Endothelial cell of umbilical vein (primary cell): ENCODE data around the gene SIVA1. TPM values are rescaled to one million over a fixed set of nuclear protein-coding genes. Genes with fewer than 3 reads are reported as not detected.

Experiments used
- BruUV-seq: library from RNA; stranded (reverse); fragments of 400-500 nt; replicated peaks from 2 replicates; lab custom pipeline; 2021; lab: Mats Ljungman, UMichigan
- CTCF ChIA-PET: fragments of 300-600, 350-600 bp; sonication (Branson Sonifier 250); formaldehyde crosslinking; loops from one replicate; lab custom pipeline; 2021; ENCODE audit warnings: antibody characterized with exemption, inconsistent platforms; lab: Charles Lee
- POLR2A ChIA-PET: fragments of 300-600, 350-600 bp; sonication (Branson Sonifier 250); formaldehyde crosslinking; loops from one replicate; lab custom pipeline; 2021; ENCODE audit warnings: antibody characterized with exemption, inconsistent platforms; lab: Charles Lee
- DNase-seq: peaks from one replicate; pipeline ENCODE4 v3.0.0-alpha.2; 2011; ENCODE audit warnings: low read depth, low spot score
- FAIRE-seq: peaks from 2 replicates; lab custom pipeline; 2011; peaks lifted over from hg19 to GRCh38; lab: Jason Lieb, UNC
- H2AFZ ChIP-seq: 2 replicates; pipeline ENCODE4 v1.6.0; 2012; ENCODE audit warnings: low read depth, low read length, control low read depth, inconsistent platforms
- H3K27ac ChIP-seq: 2 replicates; pipeline ENCODE4 v1.5.1; 2011; ENCODE audit warnings: low read depth, mild to moderate bottlenecking, control low read depth, low read length, moderate library complexity; ENCODE audit not compliant: insufficient read depth
- H3K27me3 ChIP-seq, 2 experiments: 2 replicates each; pipeline versions ENCODE4 v1.6.0 to v1.6.1; 2011; ENCODE audit warnings: low read length in 2 of 2, mixed read lengths in 1 of 2; ENCODE audit not compliant: control insufficient read depth in 2 of 2, insufficient read depth in 2 of 2
- H3K36me3 ChIP-seq, 2 experiments: 2 replicates in 1 of 2; 3 replicates in 1 of 2; pipeline ENCODE4 v1.5.1; 2011; ENCODE audit warnings: low read length in 2 of 2, mild to moderate bottlenecking in 1 of 2, moderate library complexity in 1 of 2; ENCODE audit not compliant: control insufficient read depth in 2 of 2, insufficient read depth in 2 of 2; ENCODE audit errors: extremely low read depth in 1 of 2
- H3K4me1 ChIP-seq: 3 replicates; pipeline ENCODE4 v1.5.1; 2011; ENCODE audit warnings: mild to moderate bottlenecking, low read length; ENCODE audit not compliant: control insufficient read depth, insufficient read depth; ENCODE audit errors: extremely low read depth
- H3K4me2 ChIP-seq: 2 replicates; pipeline ENCODE4 v1.6.1; 2011; ENCODE audit warnings: low read length, control low read depth, mixed read lengths; ENCODE audit not compliant: insufficient read depth
- H3K4me3 ChIP-seq, 3 experiments: fragments of 200-600 bp in 1 of 3; sonication (generic), shearing (Covaris generic) in 1 of 3; replicated peaks in 1 of 3; 2 replicates each; pipeline ENCODE4 v1.5.1; 2011 to 2016; ENCODE audit warnings: control low read depth in 3 of 3, low read length in 3 of 3, mild to moderate bottlenecking in 2 of 3, inconsistent platforms in 1 of 3, low read depth in 1 of 3, moderate library complexity in 1 of 3; ENCODE audit not compliant: insufficient read depth in 1 of 3
- H3K79me2 ChIP-seq: 2 replicates; pipeline ENCODE4 v1.6.0; 2012; ENCODE audit warnings: low read length, inconsistent platforms; ENCODE audit not compliant: control insufficient read depth, insufficient read depth
- H3K9ac ChIP-seq: replicated peaks from 2 replicates; pipeline ENCODE3; 2011; ENCODE audit warnings: low read length, control low read depth; ENCODE audit not compliant: insufficient read depth; ENCODE audit errors: extremely low read depth
- H3K9me1 ChIP-seq: replicated peaks from 3 replicates; pipeline ENCODE4 v1.6.0; 2011; ENCODE audit warnings: mild to moderate bottlenecking, low read length; ENCODE audit not compliant: control insufficient read depth, insufficient read depth; ENCODE audit errors: extremely low read depth
- H3K9me3 ChIP-seq: replicated peaks from 2 replicates; pipeline ENCODE4 v1.5.1; 2012; ENCODE audit warnings: low read length, inconsistent platforms; ENCODE audit not compliant: control insufficient read depth, insufficient read depth
- H4K20me1 ChIP-seq: replicated peaks from 2 replicates; pipeline ENCODE3; 2011; ENCODE audit warnings: mild to moderate bottlenecking, low read length; ENCODE audit not compliant: control insufficient read depth, insufficient read depth; ENCODE audit errors: extremely low read depth
- GATA2 ChIP-seq: IDR thresholded peaks from 2 replicates; pipeline ENCODE4 v1.7.0; 2011; ENCODE audit warnings: low read depth, mild to moderate bottlenecking, moderate library complexity, mixed read lengths, low read length; ENCODE audit not compliant: insufficient read length, insufficient read depth
- JUN ChIP-seq: IDR thresholded peaks from 2 replicates; pipeline ENCODE4 v1.6.1; 2011; ENCODE audit warnings: borderline replicate concordance, low read depth; ENCODE audit not compliant: insufficient read length, insufficient read depth
- dilution Hi-C: fragments of 300-500 bp; cut with MboI; formaldehyde crosslinking; loops from one replicate; pipeline ENCODE4 v1.15.0; 2019; ENCODE audit warnings: low sequenced_read_pairs; ENCODE audit not compliant: extremely low pct_ligation_motif_present
- intact Hi-C: fragments of 100-400 bp; cut with micrococcal nuclease; formaldehyde crosslinking; loops from one replicate; pipeline ENCODE4 v1.10.0; 2022
- polyA plus RNA-seq, 4 experiments: library from polyadenylated mRNA; depleted of rRNA in 3 of 4; stranded (reverse) in 3 of 4; unstranded in 1 of 4; fragments of >200 nt; gene quantifications; 2 replicates each; pipeline versions ENCODE4 v1.2.1 to v1.2.3, GENCODE V29; 2011 to 2012; ENCODE audit warnings: missing spikeins in 1 of 4
- total RNA-seq: library from RNA; stranded (reverse); gene quantifications from 2 replicates; pipeline ENCODE4 v1.2.3, GENCODE V29; 2021
- TF ChIP-seq, protein P1 (sequence below), 2 donors: IDR thresholded peaks; 1 replicate in 1 of 2; 2 replicates in 1 of 2; pipeline ENCODE4 v1.5.1; 2011; ENCODE audit warnings: low read length in 2 of 2, mild to moderate bottlenecking in 2 of 2, moderate library complexity in 2 of 2, control low read depth in 1 of 2, inconsistent platforms in 1 of 2, low read depth in 1 of 2; ENCODE audit not compliant: insufficient read depth in 1 of 2; ENCODE audit errors: extremely low read depth in 1 of 2

The SIVA1 gene
- total and polyA plus RNA-seq, 2 donors (not counting 3 experiments of a cell fraction or from before 2014, with no cell fraction given), result 101 to 299 TPM

DNA sequence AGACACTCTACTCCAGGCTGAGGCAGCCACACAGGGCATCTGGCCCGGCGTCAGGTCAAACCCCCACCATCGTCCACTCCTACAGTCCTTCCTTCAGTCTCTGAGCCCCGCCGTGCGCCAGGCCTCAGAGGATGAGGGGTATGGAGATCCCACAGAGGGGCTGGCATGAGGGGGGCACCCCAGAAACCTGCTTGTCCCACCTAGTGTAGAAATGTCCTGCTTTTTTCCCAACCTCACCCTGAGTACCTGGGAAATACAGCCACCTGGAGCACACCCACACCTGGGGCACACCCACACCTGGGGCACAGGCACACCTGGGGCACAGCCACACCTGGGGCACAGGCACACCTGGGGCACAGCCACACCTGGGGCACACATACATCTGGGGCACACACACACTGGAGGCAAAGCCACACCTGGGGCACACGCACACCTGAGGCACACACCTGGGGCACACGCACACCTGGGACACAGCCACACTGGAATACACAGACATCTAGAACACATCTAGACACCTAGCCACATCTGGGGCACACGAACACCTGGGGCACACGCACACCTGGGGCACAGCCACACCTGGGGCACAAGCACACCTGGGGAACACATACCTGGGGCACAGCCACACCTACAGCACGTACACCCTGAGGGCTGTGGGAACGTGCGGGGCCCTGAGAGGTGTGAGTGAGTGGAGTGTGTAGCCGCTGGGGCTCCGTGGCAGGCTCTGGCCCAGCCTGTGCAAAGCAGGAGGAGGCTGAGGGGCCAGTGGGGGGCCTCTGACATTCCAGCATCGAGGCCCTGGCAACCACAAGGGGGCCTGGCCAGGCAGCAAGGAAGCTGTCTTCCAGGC lies 24.2 kb downstream of the SIVA1 start:
- no peak overlapping the region for H3K4me2 ChIP-seq
- H3K4me3 ChIP-seq, result no peak overlapping the region
- peaks cover 2% of the 10 kb centered on the region for H3K79me2 ChIP-seq
- H3K36me3 ChIP-seq, result peaks cover 7 to 26% of the 10 kb centered on the region in 2 experiments
- peaks cover 9% of the 10 kb centered on the region for H3K4me1 ChIP-seq
- no peak for FAIRE-seq
- dilution Hi-C loops (no loop called here), intact Hi-C loops (no loop called here)
- H4K20me1 ChIP-seq, result no peaks in the 10 kb centered on the region
- no peaks in the 10 kb centered on the region for H3K27me3 ChIP-seq
- POLR2A ChIA-PET, result no interaction called here
- H3K9me3 ChIP-seq, result no peaks in the 10 kb centered on the region
- CTCF ChIA-PET, result interaction anchor here (4.4 kb wide), 1 partner anchor 8 kb away, joined by 31 read pairs; no protein-coding TSS in a partner anchor
- TF ChIP-seq, protein P1, sequence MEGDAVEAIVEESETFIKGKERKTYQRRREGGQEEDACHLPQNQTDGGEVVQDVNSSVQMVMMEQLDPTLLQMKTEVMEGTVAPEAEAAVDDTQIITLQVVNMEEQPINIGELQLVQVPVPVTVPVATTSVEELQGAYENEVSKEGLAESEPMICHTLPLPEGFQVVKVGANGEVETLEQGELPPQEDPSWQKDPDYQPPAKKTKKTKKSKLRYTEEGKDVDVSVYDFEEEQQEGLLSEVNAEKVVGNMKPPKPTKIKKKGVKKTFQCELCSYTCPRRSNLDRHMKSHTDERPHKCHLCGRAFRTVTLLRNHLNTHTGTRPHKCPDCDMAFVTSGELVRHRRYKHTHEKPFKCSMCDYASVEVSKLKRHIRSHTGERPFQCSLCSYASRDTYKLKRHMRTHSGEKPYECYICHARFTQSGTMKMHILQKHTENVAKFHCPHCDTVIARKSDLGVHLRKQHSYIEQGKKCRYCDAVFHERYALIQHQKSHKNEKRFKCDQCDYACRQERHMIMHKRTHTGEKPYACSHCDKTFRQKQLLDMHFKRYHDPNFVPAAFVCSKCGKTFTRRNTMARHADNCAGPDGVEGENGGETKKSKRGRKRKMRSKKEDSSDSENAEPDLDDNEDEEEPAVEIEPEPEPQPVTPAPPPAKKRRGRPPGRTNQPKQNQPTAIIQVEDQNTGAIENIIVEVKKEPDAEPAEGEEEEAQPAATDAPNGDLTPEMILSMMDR (IDR thresholded peaks at IDR 0.05; ENCODE audit: extremely low read depth in 1 of 2, insufficient read depth in 1 of 2, low read depth in 1 of 2, low read length in 2 of 2), result peak in 1 of 2 donors; percentile 1
- TF ChIP-seq JUN, result no peak
- TF ChIP-seq GATA2, result no peak
- H3K27ac ChIP-seq, result no peak overlapping the region
- no peak overlapping the region for H2AFZ ChIP-seq
- H3K9me1 ChIP-seq, result no peaks in the 10 kb centered on the region
- no peak overlapping the region for H3K9ac ChIP-seq
- DNase-seq, result no peak
- no TSS peak for BruUV-seq
